Measurements from ENCODE around the gene RAB35. TPM values are rescaled to one million over a fixed set of nuclear protein-coding genes. Genes with fewer than 3 reads are reported as not detected.

RAB35 gene
- polyA plus RNA-seq, 10 donors: 25.9 to 35.6 (median 30.3) TPM

DNA sequence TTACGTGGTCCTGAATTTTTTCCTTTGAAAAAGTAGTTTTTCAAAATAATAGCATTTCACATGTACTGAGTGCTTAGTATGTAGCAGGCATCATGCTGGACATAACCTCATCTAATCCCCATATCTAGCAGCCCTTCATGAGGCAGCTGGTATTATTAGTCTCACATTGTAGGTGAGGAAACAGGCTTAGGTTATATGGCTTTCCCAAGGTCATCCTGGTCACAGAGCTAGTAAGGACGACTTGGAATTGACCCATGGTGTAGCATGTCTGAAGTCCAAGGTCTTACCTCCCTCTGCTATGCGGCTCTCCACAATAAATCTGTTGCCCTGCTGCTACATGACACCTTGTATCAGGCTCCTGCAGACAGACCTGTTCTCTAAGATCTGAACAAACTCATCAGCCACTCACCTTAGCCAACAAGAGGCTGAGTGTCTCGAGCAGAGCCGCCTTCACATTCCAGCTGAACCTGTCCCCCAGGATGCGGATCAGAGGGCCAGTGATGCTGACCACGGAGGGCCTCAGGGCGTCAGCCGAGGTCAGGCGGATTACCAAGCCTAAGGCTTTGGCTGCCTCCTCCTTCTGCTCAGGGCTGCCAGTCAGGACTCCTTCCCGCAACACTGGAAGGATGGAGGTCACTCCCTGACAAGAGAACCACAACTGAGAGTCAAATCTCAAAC lies 19.7 kb upstream of the RAB35 start:
- no peak for DNase-seq

DNA sequence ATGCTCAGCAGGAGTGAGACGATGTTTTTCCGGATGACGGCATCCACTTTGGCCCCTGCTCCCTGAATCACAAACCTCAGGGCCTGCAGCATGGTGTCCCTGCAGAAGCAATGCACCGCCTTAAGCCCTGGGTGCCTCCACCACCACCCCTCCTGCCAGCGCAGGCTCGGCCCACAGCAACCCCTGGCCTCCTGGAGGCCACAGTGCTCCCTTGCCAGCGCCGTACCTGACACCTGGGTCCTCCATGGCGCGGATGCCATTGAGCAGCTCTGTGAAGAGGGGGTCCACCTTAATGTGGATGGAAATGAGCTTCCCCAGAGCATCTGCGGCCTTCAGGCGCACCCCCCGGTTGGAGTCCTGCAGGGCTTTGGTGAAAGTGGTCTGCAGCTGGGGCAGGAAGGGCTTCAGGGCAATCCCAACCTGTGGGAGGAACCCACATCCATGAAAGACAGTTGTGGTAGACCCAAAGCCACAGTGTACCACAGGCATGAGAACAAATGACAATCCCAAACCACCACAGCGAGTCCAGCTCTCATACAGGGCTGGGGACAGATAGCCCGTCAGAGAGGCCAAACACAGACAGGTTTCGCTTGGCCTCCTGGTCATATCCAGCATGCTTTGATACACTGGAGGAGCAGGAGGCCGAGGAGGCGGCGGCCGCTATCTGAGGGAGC lies 17.9 kb upstream of the RAB35 start:
- DNase-seq: no peak

DNA sequence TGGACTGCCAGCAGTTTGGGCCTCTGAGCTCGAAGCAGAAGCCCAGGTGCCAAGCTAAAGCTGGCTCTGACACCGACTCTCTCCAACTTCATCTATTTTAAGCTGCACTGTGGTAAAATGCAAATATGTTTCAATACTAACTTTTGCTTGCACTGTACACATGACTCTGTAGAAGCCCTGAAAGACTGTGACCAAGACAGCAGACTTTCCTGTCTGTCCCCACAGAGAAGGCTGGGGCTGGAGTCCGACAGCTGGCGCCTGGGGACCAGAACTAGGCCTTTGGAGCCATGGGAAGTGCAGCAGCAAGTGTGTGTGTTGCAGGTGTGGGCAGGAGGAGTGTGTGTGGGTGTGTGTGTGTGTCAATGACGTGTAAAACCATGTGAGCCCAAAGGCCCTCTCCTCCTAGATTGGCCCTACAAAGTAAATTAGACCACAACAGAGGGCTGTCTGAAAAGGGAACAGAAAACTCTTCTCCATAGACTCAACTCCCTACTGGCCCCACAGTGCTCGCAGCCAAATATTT lies 16.4 kb upstream of the RAB35 start:
- DNase-seq: no peak

DNA sequence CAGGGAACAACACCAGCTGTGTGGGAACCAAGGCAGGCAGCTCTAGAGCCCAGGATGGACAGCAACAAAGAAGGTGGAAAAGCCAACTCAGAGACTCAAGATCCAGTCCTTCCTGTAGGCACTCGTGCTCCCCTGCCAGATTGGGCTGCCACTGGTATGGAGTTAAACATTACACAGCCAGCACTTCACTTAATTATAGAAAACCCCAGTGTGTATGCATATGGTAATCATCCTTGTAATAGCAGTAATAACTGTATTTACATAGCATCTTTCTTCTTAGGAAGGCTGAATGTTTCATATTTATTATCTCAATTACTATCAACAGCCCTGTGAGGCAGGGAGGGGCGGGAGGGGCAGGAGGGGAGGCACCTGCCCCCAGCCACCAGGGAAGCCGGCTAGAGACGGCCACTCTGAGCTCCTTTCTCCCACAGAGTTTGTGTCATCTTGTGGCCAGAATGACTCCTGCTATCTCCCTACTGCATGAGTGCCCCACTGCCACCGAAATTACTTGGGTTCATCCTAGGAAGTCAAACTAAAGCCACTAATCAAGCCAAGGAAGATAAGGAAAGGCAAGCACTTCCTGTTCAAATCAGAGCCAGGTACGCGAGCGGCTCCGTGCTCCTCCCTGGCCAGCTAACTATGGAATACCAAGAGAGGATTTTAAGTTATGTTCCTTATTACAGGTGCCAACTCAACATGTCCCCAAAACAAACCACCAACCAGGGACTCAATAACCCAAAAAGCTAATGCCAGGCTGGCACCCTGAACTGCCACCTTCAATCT lies 15.7 kb upstream of the RAB35 start:
- no peak for DNase-seq

DNA sequence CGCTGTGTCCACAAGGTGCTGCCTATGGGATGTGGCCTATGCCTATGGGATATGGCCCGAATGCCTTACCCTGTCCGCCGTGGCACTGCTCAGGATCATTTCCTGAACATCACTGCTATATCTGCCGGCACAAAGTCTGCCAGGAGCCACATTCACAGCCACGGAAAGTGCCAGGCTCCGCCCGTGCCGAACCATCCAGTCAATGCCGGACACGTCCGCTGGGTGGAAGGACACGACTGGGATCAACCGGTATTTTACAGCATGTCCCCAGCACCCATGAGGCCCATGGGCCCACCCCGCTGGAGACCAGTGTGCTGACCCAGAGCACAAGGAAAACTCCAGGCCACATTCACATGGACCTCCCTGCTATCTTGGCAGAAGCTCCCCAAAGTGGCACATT lies 14.6 kb upstream of the RAB35 start:
- no peak for DNase-seq

DNA sequence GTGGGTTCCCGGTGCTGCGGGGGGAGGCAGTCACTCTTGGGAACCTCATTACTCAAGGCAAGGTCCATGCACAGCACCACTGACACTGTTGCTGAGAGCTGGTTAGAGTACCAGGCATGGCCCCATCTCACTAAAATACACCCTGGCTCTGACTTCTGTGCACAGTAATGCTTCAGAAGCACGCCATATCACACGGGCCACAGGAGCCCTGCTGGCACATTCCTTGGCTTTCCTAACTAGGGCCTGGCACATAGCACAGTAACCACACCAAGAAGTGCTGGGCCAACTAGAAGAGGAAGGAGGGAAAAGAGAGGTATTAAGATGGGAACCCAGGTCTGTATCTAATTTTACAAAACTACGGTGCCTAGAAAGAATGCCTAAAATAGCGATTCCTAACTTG lies 13.5 kb upstream of the RAB35 start:
- DNase-seq: no peak

DNA sequence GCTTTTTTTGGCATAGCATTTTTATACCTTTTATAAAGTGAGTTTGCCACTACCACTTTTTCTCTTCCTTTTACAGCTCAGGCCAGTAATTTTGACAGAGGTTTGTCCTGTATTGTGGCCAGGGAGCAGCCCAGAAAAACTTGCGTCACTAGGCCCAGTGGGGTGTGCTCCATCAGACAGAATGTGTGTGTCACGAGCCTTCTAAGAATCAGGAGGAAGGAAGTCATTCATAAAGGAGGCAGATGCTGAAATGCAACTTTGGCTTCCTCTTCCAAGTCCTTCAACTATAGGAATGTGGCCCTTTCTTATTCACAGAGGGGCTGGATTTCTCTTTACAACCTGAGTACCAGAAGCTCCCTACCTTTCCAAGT lies 10.1 kb upstream of the RAB35 start:
- peak in 2 of 3 donors; percentile 23 to 52 for DNase-seq

DNA sequence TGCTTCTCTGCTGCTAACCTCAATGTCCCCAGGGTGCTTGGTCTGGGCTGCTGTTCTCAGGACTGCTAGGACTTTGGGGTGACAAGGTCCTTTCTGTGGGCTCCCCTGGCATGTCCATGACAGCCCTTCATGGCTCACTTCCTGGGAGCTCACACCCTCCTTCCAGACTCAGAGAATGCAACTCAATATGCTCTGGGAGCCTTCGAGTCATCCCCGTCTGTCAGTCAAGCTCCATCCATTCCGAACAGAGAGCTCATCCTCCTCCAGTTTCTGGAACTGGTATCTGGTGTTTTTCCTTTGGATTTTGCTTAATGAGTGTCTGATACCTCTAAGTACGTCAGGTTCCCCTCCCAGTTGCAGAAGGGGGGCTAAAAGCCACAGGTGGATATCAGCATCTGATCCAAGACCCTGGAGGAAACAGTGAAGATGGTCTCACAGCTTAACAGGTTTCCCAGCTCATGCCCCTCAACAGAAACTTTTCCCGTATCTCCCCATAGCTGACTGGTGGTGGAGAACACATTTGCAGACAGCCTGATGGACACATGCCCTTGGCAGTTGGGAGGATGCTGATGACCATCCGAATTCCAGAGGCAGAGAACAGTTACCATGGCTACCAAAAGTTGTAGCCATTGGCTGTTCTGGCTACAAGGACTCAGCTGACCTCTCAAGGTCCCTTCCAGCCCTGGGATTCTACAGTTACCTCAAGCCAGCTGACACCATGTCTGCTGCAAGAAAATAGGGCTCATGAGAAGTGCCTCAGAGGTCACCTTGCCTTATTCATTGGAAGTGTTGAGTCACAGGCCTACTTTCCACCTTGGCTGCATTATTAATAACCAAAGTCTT lies 9.5 kb upstream of the RAB35 start:
- no peak for DNase-seq

DNA sequence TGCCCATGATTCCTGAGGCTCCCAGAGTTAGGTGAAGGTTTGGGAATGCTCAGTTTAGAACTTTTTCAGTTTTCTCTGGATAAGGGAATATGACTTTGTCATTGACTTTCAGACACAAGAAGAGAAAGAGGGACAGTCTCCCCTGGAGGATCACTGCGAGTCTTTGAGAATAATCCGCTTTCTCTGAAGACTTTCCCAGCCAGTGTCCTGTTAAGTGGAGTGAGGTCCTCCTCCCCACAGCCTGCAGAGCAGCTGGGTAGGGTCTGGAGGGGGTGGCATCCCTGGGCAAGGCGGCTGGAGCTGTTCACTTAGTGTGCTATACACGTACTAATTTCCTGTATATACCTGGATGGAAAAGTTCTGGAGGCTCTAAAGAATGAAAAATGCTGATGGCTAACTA lies 8.5 kb upstream of the RAB35 start:
- DNase-seq: no peak

DNA sequence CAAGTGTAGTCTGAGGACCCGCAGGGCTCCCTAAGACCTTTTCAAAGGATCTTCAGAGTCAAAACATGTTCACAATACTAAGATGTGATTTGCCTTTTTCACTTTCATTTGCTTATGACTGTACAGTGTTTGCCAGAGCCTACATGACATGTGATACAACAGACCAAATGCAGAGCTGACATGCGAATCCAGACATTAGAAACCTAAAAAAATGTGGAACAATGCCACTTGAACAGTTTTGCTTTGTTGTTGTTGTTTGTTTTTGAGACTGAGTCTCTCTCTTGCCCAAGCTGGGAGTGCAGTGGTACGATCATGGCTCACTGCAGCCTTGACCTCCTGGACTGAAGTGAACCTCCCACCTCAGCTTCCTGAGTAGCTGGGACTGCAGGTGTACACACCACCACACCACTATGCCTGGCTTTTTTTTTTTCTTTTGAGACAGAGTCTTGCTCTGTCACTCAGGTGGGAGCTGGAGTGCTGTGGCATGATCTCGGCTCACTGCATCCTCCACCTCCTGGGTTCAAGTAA lies 5.3 kb upstream of the RAB35 start:
- DNase-seq: no peak

DNA sequence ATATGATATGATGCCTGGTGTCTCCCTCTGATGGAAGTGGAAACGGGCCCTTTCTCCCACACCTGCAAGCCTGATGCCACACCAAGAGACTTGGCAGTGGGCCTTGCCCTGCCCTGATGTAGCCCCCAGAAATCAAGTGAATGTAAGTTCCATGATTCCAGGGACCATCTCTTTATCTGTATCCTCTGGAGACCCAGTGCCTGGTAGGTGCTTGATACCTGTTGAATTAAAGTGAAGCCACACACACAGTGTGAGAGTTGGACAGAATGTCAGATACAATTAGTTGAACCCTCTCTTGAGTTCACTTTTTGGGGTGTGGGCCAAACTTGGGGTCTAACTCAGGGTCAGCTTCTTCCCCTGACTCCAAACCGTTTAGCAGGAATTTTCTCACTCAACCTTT lies 4.8 kb upstream of the RAB35 start:
- DNase-seq: no peak

DNA sequence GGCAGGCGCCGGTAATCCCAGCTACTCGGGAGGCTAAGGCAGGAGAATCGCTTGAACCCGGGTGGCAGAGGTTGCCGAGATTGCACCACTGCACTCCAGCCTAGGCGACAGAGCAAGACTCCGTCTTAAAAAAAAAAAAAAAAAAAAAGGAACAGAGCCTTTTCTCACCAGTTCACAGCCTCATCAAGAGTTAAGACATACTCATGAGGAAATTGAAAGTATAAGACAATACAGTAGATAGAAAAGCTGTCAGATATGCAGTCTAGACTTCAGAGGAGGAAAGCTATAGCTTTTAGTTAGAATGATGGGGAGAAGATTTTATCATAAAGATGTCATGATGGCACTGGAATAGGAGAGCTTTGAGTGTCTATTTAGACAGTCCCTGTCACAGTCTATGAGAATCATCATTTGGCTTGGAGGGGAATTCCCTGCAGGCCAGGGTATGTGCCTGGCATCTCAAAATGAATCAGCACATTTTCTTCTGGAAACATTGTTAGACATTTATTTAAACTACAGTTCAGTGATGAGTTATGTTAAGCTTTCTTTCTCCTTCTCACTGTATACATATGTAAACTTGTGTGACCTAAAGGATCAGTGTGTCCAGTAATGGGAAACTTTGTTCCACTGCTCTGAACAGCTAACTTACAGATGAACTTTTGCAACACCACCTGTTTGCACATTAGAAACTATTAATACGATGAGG lies 2.9 kb upstream of the RAB35 start:
- DNase-seq: no peak

DNA sequence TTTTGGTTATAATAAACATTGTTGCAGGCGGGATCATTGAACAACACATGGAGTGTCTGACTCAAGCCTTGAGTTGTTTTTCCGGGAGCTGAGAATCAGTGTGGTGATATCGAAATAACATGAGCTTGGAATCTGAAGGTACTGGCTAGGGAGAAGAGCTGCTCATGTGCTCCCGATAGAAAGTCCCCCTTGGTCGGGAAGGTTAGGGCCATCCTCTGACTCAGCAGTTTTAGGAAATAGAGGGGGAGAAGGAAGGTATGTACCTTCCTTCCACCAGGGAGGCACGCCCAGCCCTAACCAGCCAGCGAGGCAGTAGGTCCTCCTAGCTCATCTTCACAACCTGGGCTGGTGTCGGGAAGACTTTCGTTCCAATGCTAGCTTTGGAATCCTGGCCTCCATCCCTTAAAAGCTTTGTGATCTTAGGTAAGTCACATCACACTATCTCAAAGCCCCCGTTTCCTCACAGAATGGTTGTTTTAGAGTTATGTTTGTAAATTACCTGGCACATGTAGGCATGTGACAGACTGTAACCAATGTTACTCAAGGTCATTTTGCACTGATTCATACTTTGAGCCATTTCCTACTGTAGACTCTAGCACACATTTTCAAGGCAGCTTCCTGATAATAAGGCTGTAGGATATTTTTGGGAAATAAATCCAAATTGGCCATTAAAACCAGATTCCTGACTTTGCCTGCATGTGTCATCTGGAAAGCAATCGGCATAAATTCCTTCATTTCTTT lies 1.9 kb upstream of the RAB35 start:
- DNase-seq: no peak

DNA sequence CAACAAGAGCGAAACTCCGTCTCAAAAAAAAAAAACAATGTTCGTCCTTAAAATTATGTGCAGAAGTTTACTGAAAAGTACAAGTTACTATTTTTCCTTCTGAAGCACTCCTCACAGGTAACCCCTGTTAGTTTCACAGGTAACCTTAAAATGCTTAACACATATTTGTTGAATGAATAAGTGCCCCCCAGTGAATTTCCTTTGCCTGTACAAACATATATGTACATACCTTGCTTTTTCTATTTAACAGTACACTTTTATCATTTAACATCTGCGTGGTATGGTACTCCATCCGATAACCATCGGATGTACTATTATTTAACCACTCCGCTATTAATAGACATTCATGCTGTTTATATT lies 1.4 kb upstream of the RAB35 start:
- no peak for DNase-seq

DNA sequence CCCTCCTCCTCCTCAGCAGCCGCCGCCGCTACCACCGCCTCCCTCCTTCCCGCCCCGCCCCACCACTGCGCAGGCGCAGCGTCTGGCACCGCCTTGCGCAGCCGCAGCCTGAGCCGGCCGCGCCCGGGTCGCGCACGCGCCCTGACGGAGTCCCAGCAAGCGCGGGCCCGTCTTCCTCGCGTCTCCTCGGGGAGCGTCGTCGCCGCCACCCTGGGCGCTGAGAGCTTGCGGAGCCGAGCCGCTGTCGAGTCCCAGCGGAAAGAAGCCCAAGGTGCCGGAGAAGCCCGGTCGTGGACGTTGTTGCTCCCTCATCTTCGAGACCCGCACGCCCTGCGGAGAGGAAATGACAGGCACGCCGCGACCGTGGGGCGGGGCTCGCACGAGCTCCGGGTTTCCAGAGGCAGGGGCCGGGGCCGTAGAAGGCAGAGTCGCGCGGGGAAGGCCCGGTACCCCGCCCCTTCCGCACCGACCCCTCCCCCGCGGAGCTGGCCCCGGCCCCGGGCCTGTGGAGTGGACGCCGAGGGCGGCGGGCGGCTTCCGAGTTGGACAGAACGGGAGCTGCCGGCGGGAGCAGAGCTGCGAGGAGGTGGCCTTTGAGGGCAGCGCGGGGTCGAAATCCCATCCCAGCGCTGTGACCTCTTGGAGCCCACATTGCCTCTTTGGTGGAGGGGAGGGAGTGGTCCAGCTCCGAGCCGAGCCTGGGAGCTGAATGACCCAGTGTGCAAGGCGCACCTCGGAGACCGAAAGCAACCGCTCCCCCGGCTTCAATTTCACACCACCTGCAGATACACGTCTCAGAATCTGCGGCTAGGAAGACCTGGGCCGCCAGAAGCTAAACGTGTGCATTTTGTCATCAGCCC lies 469 bp upstream of the RAB35 start:
- peak; percentile 93 to 98 (median 95) for DNase-seq

DNA sequence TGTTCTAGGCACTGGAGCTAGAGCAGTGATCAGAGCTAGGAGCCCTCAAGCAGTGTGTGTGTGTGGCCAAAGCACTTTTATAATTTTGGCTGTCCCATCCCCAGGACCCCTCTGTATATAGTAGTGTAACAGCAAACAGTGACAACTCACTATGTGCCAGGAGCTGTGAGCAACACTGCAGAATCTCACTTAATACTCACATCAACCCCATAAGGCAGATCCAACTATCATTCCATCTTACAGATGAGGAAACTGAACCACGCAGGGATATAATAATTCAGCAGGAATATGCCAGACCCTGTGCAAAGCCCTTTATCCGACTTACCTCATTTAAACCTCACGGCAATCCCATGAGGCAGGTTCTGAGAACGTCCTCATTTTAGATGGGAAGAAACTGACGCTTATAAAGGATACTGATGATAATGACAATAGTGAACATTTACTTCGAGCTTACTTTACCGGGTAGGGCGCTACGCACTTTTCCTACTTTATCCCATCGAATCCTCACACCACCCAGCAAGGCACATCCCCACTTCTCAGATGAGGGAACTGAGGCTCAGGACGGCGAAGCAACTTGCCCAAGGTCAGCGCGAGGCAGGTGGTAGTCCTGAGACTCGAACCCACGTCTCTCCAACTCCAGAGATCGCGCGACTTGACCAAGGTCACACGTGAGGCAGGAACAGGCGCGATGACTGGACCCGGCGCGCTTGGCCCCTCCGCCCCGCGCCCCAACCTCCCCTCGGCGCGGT lies 687 bp downstream of the RAB35 start:
- DNase-seq: peak in 2 of 3 donors; percentile 22 to 45

DNA sequence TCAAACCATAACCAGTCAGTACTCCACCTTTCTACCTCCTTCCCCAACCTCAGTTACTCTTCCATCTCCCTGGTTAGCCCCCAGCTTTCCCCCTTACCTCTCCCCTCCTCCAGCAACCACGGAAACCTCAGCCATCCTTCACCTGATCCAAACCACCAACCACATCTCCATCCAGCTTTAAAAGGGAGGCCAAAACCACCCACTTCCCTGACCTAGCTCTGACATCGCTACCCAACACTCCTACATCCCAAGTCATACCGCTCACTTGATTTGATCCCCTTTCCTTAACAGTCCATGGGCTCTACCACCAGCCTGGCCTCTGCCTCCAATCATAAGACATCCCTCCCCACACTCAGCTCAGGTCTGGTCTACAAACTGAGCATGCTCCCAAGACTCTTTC lies 1.5 kb downstream of the RAB35 start:
- no peak for DNase-seq

Measured in muscle of back (tissue), 11 donors.